ENCODE results near the gene ABLIM2.

ABLIM2 gene

GRCh38 chr4:8084712-8085490, 73.7 kb downstream of the ABLIM2 start:
- no peak for DNase-seq (ENCODE audit: low read depth)

GRCh38 chr4:8084031-8084660, 74.5 kb downstream of the ABLIM2 start:
- DNase-seq (ENCODE audit: low read depth), result no peak

GRCh38 chr4:8083086-8083825, 75.4 kb downstream of the ABLIM2 start:
- no peak for DNase-seq (ENCODE audit: low read depth)

GRCh38 chr4:8082517-8083055, 76.0 kb downstream of the ABLIM2 start:
- no peak for DNase-seq (ENCODE audit: low read depth)

GRCh38 chr4:8081621-8082516, 76.7 kb downstream of the ABLIM2 start:
- no peak for DNase-seq (ENCODE audit: low read depth)

- no peak for DNase-seq (ENCODE audit: low read depth)
These were observed 77.4 kb downstream of the ABLIM2 start for GRCh38 chr4:8081171-8081570.

- DNase-seq (ENCODE audit: low read depth), result no peak
These were observed 77.9 kb downstream of the ABLIM2 start for GRCh38 chr4:8080754-8081065.

GRCh38 chr4:8079916-8080753, 78.5 kb downstream of the ABLIM2 start:
- no peak for DNase-seq (ENCODE audit: low read depth)

- DNase-seq (ENCODE audit: low read depth), result no peak
These were observed 79.4 kb downstream of the ABLIM2 start for GRCh38 chr4:8079031-8079885.

- no peak for DNase-seq (ENCODE audit: low read depth)
These were observed 80.0 kb downstream of the ABLIM2 start for GRCh38 chr4:8078610-8079015.

GRCh38 chr4:8078109-8078494, 80.5 kb downstream of the ABLIM2 start:
- DNase-seq (ENCODE audit: low read depth), result no peak

GRCh38 chr4:8077181-8078108, 81.2 kb downstream of the ABLIM2 start:
- DNase-seq (ENCODE audit: low read depth), result no peak

GRCh38 chr4:8076023-8076422, 82.6 kb downstream of the ABLIM2 start:
- DNase-seq (ENCODE audit: low read depth), result no peak

GRCh38 chr4:8073206-8073863, 85.3 kb downstream of the ABLIM2 start:
- no peak for DNase-seq (ENCODE audit: low read depth)

GRCh38 chr4:8072235-8072968, 86.2 kb downstream of the ABLIM2 start:
- DNase-seq (ENCODE audit: low read depth), result no peak

GRCh38 chr4:8071766-8072165, 86.8 kb downstream of the ABLIM2 start:
- no peak for DNase-seq (ENCODE audit: low read depth)

Data from stimulated activated CD8-positive, alpha-beta memory T cell treated with anti-CD3 and anti-CD28 coated beads, Interleukin-15, amount 100 ng/mL, for 1 hour (primary cell).